Stimulated activated CD8-positive, alpha-beta memory T cell treated with anti-CD3 and anti-CD28 coated beads, Interleukin-4, amount 100 ng/mL, for 24 hours (primary cell): ENCODE measurements around the gene CPVL.
"Not testable (repeated sequence)": the region's sequence is repeated elsewhere in the genome, so short reads cannot be mapped to it uniquely, and the experiment has no call there.

ENCODE experiments used
- DNase-seq: peaks from one replicate; pipeline ENCODE4 v3.0.0-alpha.2; 2020; ENCODE audit warnings: low read depth

The CPVL gene

DNA sequence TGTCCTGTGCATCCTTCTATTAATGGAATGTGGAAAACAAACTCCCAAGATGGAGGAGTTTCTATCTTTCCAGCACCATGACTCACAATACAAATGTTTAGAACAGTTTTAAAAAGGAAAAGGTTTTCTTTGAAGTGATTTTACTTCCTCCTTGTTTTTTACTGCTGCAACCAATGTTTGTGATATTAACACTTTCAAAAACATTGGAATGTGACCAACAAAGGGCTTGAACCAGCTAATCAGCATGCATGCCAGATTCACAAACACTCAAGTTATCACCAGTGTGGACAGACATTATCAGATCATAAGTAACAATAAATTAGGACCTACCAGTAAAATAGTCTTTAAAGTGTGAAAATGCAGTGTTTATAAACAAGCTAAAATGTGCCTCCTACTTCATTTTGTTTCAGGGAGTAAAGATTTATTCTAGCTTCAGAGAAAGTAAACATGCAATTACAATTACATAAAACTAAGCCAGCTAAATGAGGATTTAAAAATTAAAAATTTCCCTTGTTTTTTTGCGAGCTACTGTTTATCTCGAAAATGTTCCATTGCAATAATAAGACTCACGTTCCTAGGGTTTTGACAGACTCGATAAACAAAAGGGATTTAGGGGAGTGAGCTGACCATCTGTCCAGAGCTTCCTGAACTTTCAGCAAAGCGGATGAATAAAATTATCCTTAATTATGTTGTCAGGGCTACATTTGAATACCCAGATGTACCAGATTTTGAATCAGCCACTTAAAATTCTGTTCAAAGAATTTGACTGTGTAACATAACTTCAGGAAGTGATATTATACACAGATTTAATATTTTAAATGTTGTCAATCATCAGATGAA lies 29.8 kb downstream of the CPVL start:
- DNase-seq = no peak

DNA sequence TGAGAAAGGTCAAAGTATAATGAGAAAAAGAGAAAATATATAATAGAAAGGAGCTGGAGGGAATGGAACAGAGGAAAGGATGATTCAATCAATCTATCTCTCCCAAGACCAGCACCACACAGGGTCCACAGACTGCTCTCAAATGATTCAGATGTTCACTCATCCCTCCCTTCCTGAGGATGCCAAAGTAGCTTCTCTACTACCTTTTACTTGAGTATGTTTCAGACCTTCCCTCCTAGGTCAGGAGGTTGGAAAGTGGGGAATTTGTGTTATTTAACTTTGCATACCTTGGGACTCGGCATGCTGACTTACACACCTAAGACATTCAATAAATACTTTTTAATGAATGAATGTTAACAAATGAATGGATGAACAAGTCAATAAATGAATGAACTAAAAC lies 30.6 kb downstream of the CPVL start:
- DNase-seq = no peak

DNA sequence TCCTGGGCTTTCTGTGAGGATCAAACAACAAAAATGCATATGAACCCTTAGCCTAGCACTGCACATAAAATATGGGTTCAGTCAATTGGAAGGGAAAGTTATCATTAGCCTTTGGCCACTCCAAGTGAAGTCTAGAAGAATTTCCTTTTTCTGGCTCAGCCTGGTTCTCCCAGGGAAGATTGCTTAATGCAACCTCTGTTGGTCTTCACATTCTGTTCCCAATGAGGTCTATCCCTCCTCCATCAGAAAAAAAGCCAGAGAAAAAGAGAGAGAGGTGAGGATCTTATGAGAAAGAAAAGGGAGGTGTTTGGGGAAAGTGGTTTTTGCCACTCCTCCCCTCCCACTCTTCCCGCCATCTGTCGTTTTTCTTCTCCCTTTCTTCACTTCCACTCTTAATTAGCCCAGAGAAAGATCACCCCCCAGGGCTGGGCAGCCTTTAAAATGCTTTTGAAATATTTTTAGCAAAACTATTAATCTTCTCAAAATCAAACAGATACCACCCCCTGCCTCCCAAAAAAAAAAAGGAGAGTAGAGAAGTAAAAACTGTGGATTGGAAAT lies 31.1 kb downstream of the CPVL start:
- no peak for DNase-seq

GRCh38 chr7:29114266-29114665 lies 32.1 kb downstream of the CPVL start:
- not testable (repeated sequence) for DNase-seq

DNA sequence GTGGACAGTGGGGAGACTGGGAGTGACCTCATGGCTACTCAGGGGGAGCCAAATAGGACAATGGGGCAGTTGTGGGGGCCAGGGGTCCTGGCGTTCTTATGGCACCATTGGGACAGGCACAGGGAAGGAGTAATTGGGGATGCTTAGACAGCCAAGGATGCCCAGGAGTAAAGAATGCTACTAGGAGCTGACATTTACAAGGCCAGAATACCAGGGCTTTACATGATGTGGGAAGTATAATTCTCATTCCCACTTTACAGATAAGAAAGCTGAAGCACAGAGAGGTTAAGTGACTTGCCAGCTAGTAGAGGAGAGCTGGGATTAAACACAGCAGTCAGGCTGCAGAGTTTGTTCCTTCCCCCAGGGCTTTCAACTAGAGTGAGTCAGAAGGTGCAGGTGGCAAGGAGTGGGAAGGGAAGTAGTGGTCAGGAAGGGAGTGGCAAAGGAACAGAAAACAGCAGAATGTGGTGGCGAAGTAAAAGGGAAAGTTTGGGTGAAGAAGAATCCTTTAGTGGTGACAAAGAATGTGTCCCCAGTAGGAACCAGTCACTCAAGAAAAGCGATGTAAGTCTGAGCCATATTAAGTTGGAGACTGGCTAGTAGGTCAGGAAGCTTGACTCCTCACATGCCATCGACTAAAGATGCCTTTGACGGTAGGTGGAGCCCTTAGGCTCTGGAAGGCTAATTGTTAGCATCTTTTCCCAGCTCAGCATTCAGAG lies 32.8 kb downstream of the CPVL start:
- no peak for DNase-seq

DNA sequence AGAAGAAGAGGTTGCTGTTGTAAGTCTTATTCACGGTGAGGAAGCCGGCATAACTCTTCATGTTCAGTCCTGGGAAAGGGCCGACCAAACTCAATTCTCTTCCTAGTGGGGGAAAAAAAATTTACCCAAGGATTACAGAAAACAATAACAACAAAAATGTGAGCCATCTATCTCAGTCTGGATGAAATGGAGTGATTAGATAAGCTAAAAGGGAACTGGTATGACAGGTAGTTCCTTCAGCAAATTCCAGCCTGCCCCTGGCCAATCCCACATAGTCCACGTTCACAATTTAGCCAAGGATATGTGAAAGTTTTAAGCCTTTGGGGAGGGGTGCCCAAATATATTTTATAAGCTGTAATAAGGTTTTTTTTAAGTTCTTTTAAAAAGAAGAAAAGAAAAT lies 33.6 kb downstream of the CPVL start:
- no peak for DNase-seq

DNA sequence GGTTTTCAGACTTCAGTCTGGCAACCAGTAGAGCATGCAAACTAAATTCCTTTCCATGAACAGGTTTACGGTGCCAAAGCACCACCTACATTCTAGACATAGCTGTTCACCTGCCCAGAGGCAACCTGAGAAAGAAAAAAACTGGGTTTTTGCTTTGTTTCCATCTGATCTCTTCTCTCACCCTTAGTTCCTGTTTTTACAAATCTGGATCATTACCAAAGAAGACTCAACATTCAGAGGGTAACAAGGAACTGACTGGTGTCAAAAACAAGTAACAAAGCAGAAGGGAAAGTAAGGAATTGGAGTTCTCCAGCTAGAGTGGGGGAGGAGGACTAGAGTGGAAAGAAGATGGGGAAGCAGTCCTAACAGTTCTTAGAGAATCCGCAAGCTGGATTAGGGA lies 36.4 kb downstream of the CPVL start:
- no peak for DNase-seq

DNA sequence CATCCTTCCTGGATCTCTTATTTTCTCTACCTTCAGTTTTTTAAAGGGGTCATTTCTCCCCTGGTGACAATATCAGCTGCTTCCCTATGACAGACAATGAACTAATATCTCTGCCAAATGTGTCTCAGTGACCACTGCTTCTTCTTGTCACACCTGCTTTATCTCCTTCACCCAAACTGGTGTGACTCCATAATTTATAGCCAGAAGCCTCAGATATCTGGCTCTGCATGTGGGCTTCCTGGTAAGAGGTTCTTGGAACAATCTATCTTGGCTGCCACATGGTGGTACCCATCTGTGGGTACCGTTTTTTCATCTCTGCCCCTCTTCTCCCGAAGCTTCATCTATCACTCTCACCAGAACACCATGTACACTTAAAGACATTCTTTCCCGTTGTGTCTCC lies 37.0 kb downstream of the CPVL start:
- no peak for DNase-seq

DNA sequence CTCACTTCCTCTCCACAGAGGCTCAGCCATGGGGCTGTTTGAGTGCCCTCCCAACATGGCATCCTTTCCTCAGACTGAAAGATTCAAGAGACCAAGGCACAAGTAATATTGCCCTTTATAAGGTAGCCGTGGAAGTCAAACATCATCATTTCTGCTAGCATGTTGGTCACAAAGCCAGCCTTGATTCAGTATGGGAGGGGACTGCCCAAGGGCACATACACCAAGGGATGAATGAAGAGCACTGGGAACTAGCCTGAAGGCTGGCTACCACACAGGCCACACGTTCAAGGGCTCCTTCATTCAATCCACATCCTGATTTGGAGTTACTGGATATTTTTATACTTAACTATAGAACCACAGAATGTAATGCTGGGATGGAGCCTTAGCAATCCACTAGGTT lies 39.3 kb downstream of the CPVL start:
- DNase-seq = no peak

DNA sequence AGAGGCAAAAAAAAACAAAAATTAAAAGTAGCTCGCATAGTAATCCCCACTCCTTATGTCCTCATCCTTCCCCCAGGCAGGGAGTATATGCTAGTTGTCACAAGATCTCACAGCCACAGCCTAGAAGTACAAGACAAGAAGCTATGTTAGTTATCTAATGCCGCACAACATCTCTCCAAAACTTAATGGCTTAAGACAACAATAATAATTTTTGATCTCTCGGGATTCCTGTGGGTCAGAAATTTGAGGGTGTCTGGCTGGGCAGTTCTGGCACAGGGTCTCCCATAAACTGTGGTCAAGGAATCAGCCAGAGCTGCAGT lies 39.7 kb downstream of the CPVL start:
- DNase-seq = no peak

- no peak for DNase-seq
Observed at GRCh38 chr7:29105752-29106668, 40.3 kb downstream of the CPVL start.

DNA sequence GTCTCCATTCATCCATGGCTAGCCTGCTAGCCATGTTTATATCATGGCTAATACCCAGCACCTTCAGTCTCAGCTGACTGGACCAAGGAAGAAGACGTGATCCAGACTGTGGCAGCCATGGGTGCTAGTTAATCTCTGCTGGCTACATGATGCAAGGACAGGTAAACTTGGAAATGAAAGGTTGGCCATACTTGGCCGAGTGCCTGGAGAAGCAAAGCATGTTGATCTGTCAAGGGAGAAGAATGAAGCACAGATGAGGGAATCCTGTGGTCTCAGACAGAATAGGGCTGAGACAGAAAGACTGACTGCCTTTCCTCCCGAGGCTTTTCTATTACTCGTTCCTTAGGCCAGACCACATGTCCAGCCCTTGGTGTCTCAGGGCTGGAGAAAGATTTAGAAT lies 41.1 kb downstream of the CPVL start:
- no peak for DNase-seq

- peak; percentile 27 for DNase-seq
Observed at GRCh38 chr7:29102558-29103151, 43.7 kb downstream of the CPVL start.

GRCh38 chr7:29100924-29101323 lies 45.4 kb downstream of the CPVL start:
- DNase-seq = no peak

- DNase-seq = no peak
Observed at GRCh38 chr7:29099896-29100847, 46.2 kb downstream of the CPVL start.

DNA sequence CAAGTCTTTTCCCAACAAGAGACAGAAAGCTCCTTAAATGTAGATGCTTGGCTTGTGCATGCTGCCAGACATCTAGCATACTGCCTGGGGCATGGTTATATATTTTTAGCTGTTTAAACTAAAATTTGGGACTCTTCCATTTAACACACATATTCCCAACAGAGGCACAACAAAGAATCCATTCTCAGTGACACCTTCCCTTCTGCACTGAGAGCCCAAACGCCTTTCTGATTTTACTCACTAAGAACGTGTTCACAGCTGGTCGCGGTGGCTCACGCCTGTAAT lies 49.9 kb downstream of the CPVL start:
- no peak for DNase-seq

GRCh38 chr7:29095631-29096445 lies 50.5 kb downstream of the CPVL start:
- DNase-seq = no peak

DNA sequence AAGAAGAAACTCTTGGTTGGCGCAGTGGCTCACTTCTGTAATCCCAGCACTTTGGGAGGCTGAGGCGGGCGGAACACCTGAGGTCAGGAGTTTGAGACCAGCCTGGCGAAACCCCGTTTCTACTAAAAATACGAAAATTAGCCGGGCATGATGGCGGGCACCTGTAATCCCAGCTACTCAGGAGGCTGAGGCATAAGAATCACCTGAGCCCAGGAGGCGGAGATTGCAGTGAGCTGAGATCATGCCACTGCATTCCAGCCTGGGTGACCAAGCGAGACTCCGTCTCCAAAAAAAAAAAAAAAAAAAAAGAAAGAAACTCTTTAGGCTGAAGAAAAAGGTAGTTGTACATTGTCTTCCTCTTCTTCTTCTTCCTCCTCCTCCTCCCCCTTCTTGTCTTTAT lies 53.2 kb downstream of the CPVL start:
- DNase-seq = not testable (repeated sequence)

GRCh38 chr7:29091715-29092114 lies 54.6 kb downstream of the CPVL start:
- DNase-seq = no peak
